Measurements from ENCODE around the gene GORASP1. TPM values are rescaled to one million over a fixed set of nuclear protein-coding genes. Genes with fewer than 3 reads are reported as not detected.
A peak's percentile ranks its signal among the peaks of the same experiment; 100 is the strongest.

GORASP1 gene
- total and polyA plus RNA-seq, 2 experiments from 2014 or later = 10.3 to 38.3 TPM

GRCh38 chr3:39136533-39137434, 29.4 kb upstream of the GORASP1 start:
- no peak overlapping the region for H3K4me3 ChIP-seq
- H3K27ac ChIP-seq (ENCODE audit: low read depth) = no peak overlapping the region
- no peaks in the 10 kb centered on the region for H3K36me3 ChIP-seq (ENCODE audit: insufficient read depth)
- no peaks in the 10 kb centered on the region for H3K9me2 ChIP-seq (ENCODE audit: insufficient read depth)
- no peak overlapping the region for H3K4me2 ChIP-seq
- Mint-ChIP-seq H3K36me3 (ENCODE audit: low read depth) (no peaks in the 10 kb centered on the region), H3K4me3 (no peak overlapping the region), H3K27me3 (ENCODE audit: insufficient read depth, low read depth, poor library complexity) (peaks cover 4% of the 10 kb centered on the region), H3K4me1 (peaks cover 3% of the 10 kb centered on the region; the same call in 2 of the 3 replicates), H3K9me3 (no peaks in the 10 kb centered on the region), H3K27ac (no peak overlapping the region)
- no peaks in the 10 kb centered on the region for H3K4me1 ChIP-seq (ENCODE audit: insufficient read depth)
- H2AFZ ChIP-seq = no peak overlapping the region
- ATAC-seq = peak; percentile 18; the same call in 2 of the 3 replicates
- H3F3A ChIP-seq (replicated peaks; ENCODE audit: low read depth) = no peaks in the 10 kb centered on the region
- TF ChIP-seq ZNF114 (CRISPR knock-in tag; IDR thresholded peaks at IDR 0.05) = no peak
- TF ChIP-seq, protein P1, sequence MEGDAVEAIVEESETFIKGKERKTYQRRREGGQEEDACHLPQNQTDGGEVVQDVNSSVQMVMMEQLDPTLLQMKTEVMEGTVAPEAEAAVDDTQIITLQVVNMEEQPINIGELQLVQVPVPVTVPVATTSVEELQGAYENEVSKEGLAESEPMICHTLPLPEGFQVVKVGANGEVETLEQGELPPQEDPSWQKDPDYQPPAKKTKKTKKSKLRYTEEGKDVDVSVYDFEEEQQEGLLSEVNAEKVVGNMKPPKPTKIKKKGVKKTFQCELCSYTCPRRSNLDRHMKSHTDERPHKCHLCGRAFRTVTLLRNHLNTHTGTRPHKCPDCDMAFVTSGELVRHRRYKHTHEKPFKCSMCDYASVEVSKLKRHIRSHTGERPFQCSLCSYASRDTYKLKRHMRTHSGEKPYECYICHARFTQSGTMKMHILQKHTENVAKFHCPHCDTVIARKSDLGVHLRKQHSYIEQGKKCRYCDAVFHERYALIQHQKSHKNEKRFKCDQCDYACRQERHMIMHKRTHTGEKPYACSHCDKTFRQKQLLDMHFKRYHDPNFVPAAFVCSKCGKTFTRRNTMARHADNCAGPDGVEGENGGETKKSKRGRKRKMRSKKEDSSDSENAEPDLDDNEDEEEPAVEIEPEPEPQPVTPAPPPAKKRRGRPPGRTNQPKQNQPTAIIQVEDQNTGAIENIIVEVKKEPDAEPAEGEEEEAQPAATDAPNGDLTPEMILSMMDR (conservative IDR thresholded peaks at IDR 0.05; ENCODE audit: low read depth in 2 of 2) = peak in 1 of 2 experiments; percentile 38; a peak in 2 of 4 replicates
- no peaks in the 10 kb centered on the region for H4K20me1 ChIP-seq (replicated peaks; ENCODE audit: insufficient read depth)
- no peaks in the 10 kb centered on the region for H3K79me2 ChIP-seq (replicated peaks; ENCODE audit: insufficient read depth)
- no peak for DNase-seq (ENCODE audit: low spot score)
- H3K27me3 ChIP-seq (ENCODE audit: insufficient read depth) = no peaks in the 10 kb centered on the region

- no peak overlapping the region for H3K4me3 Mint-ChIP-seq
- H3K79me2 ChIP-seq (replicated peaks; ENCODE audit: insufficient read depth) = no peaks in the 10 kb centered on the region
- no peaks in the 10 kb centered on the region for H3F3A ChIP-seq (replicated peaks; ENCODE audit: low read depth)
- no peaks in the 10 kb centered on the region for H4K20me1 ChIP-seq (replicated peaks; ENCODE audit: insufficient read depth)
- H3K36me3 Mint-ChIP-seq (ENCODE audit: low read depth) = no peaks in the 10 kb centered on the region
- no peaks in the 10 kb centered on the region for H3K4me1 ChIP-seq (ENCODE audit: insufficient read depth)
- H3K4me2 ChIP-seq = no peak overlapping the region
- H3K4me3 ChIP-seq = no peak overlapping the region
- no peak overlapping the region for H3K27ac ChIP-seq (ENCODE audit: low read depth)
- no peak for DNase-seq (ENCODE audit: low spot score)
- peaks cover 4% of the 10 kb centered on the region for H3K27me3 Mint-ChIP-seq (ENCODE audit: insufficient read depth, low read depth, poor library complexity)
- no peak overlapping the region for H2AFZ ChIP-seq
- no peaks in the 10 kb centered on the region for H3K9me2 ChIP-seq (ENCODE audit: insufficient read depth)
- H3K4me1 Mint-ChIP-seq = no peaks in the 10 kb centered on the region; the same call in 2 of the 3 replicates
- ATAC-seq = no peak
- no peaks in the 10 kb centered on the region for H3K36me3 ChIP-seq (ENCODE audit: insufficient read depth)
- no peak overlapping the region for H3K27ac Mint-ChIP-seq
- H3K9me3 Mint-ChIP-seq = no peaks in the 10 kb centered on the region
- no peaks in the 10 kb centered on the region for H3K27me3 ChIP-seq (ENCODE audit: insufficient read depth)
- TF ChIP-seq, protein P1 (conservative IDR thresholded peaks at IDR 0.05; ENCODE audit: low read depth in 2 of 2) = no peak
- TF ChIP-seq ZNF331 (CRISPR knock-in tag; IDR thresholded peaks at IDR 0.05; ENCODE audit: low read depth) = no peak
- no peak for TF ChIP-seq CREB1 (CRISPR knock-in tag; IDR thresholded peaks at IDR 0.05; ENCODE audit: low read depth)
- TF ChIP-seq STAT1 (IDR thresholded peaks at IDR 0.05; ENCODE audit: unreplicated experiment) = no peak
- no peak for TF ChIP-seq JUNB (IDR thresholded peaks at IDR 0.05; ENCODE audit: unreplicated experiment)
- no peak for TF ChIP-seq EZH2phosphoT487 (IDR thresholded peaks at IDR 0.05; ENCODE audit: unreplicated experiment)
- no peak for TF ChIP-seq ZNF462 (CRISPR knock-in tag; IDR thresholded peaks at IDR 0.05)
- TF ChIP-seq POLR2AphosphoS5 (IDR thresholded peaks at IDR 0.05; ENCODE audit: low read depth) = no peak
These were observed 27.9 kb upstream of the GORASP1 start for GRCh38 chr3:39135170-39135805.
